H1 (cell line): ENCODE measurements around the gene TCF19. TPM values are rescaled to one million over a fixed set of nuclear protein-coding genes. Genes with fewer than 3 reads are reported as not detected.
"Not testable (repeated sequence)": the region's sequence is repeated elsewhere in the genome, so short reads cannot be mapped to it uniquely, and the experiment has no call there.

Experiments used
- CTCF ChIA-PET: fragments of 300-600 bp; sonication (Branson Sonifier 250); formaldehyde crosslinking; loops from one replicate; lab custom pipeline; 2021; ENCODE audit not compliant: partially characterized antibody; lab: Charles Lee
- POLR2A ChIA-PET: fragments of 300-600 bp; sonication (Branson Sonifier 250); formaldehyde crosslinking; loops from one replicate; lab custom pipeline; 2021; ENCODE audit warnings: inconsistent platforms; ENCODE audit not compliant: partially characterized antibody; lab: Charles Lee
- DNase-seq, 2 experiments: peaks; one replicate each; pipeline versions ENCODE4 v3.0.0 to v3.0.0-alpha.2; 2010 to 2022; ENCODE audit warnings: low spot score in 2 of 2, low read depth in 1 of 2, mixed read lengths in 1 of 2
- FAIRE-seq: peaks from 2 replicates; lab custom pipeline; 2011; peaks lifted over from hg19 to GRCh38; lab: Jason Lieb, UNC
- H2AFZ ChIP-seq: 2 replicates; pipeline ENCODE4 v1.8.1; 2012; ENCODE audit warnings: low read length, inconsistent platforms
- H2AK5ac ChIP-seq: 2 replicates; pipeline ENCODE4 v1.6.1; 2013; ENCODE audit warnings: low read depth, low read length
- H2BK120ac ChIP-seq: replicated peaks from 2 replicates; pipeline ENCODE3; 2013; ENCODE audit warnings: low read depth, low read length, inconsistent platforms
- H2BK12ac ChIP-seq: 2 replicates; pipeline ENCODE4 v1.6.1; 2013; ENCODE audit warnings: low read depth, low read length
- H2BK15ac ChIP-seq: 2 replicates; pipeline ENCODE4 v1.6.1; 2013; ENCODE audit warnings: low read length
- H2BK20ac ChIP-seq: 2 replicates; pipeline ENCODE4 v1.6.1; 2013; ENCODE audit warnings: low read length
- H2BK5ac ChIP-seq: 2 replicates; pipeline ENCODE4 v1.6.1; 2013; ENCODE audit warnings: low read depth, low read length
- H3K14ac ChIP-seq: 2 replicates; pipeline ENCODE4 v1.6.1; 2013; ENCODE audit warnings: inconsistent platforms; ENCODE audit not compliant: insufficient read length
- H3K18ac ChIP-seq: 2 replicates; pipeline ENCODE4 v1.6.1; 2013; ENCODE audit warnings: low read length; ENCODE audit errors: extremely low read depth
- H3K23ac ChIP-seq: 2 replicates; pipeline ENCODE4 v1.6.1; 2013; ENCODE audit warnings: inconsistent platforms; ENCODE audit not compliant: insufficient read length
- H3K23me2 ChIP-seq: 2 replicates; pipeline ENCODE4 v1.6.1; 2013; ENCODE audit warnings: low read depth, low read length
- H3K27ac ChIP-seq: 2 replicates; pipeline ENCODE4 v1.6.1; 2011; ENCODE audit warnings: low read depth, low read length, inconsistent platforms
- H3K27me3 ChIP-seq, 4 experiments: replicated peaks in 1 of 4; 1 replicate in 1 of 4; 2 replicates in 3 of 4; pipeline versions ENCODE4 v1.6.1 to v1.8.1; 2011 to 2013; ENCODE audit warnings: low read length in 3 of 4, mild to moderate bottlenecking in 3 of 4, inconsistent platforms in 2 of 4, mixed read lengths in 2 of 4, moderate library complexity in 1 of 4; ENCODE audit not compliant: control insufficient read depth in 3 of 4, insufficient read depth in 3 of 4; ENCODE audit errors: extremely low read depth in 1 of 4
- H3K36me3 ChIP-seq, 4 experiments: 2 replicates each; pipeline versions ENCODE4 v1.6.1 to v1.8.1; 2011 to 2013; ENCODE audit warnings: mild to moderate bottlenecking in 4 of 4, low read length in 3 of 4, moderate library complexity in 2 of 4, control low read depth in 1 of 4, inconsistent platforms in 1 of 4; ENCODE audit not compliant: insufficient read depth in 4 of 4, control insufficient read depth in 2 of 4
- H3K4ac ChIP-seq: replicated peaks from 2 replicates; pipeline ENCODE3; 2013; ENCODE audit warnings: low read length, low read depth, mixed read lengths, inconsistent platforms; ENCODE audit not compliant: insufficient read length
- H3K4me1 ChIP-seq, 4 experiments: replicated peaks in 1 of 4; 1 replicate in 1 of 4; 2 replicates in 3 of 4; pipeline versions ENCODE4 v1.6.1 to v1.8.1; 2011 to 2013; ENCODE audit warnings: low read length in 3 of 4, inconsistent platforms in 2 of 4, mixed read lengths in 1 of 4; ENCODE audit not compliant: insufficient read depth in 4 of 4, control insufficient read depth in 3 of 4
- H3K4me2 ChIP-seq, 2 experiments: 2 replicates each; pipeline versions ENCODE4 v1.6.1 to v1.8.1; 2011 to 2013; ENCODE audit warnings: low read depth in 2 of 2, low read length in 2 of 2, control low read depth in 1 of 2, inconsistent platforms in 1 of 2, mild to moderate bottlenecking in 1 of 2; ENCODE audit not compliant: insufficient read depth in 1 of 2
- H3K4me3 ChIP-seq, 4 experiments: fragments of 200-600, 300-600 bp in 1 of 4; sonication (generic), shearing (Covaris generic), sonication (Bioruptor Twin) in 1 of 4; 2 replicates each; pipeline versions ENCODE4 v1.5.1 to v1.8.1; 2011 to 2016; ENCODE audit warnings: low read length in 4 of 4, low read depth in 3 of 4, control low read depth in 2 of 4, inconsistent platforms in 2 of 4, mild to moderate bottlenecking in 2 of 4, mixed read lengths in 1 of 4, moderate library complexity in 1 of 4; ENCODE audit not compliant: insufficient read depth in 2 of 4; ENCODE audit errors: extremely low read depth in 1 of 4
- H3K56ac ChIP-seq: replicated peaks from 2 replicates; pipeline ENCODE3; 2013; ENCODE audit warnings: low read depth, mild to moderate bottlenecking, mixed read lengths, low read length, inconsistent platforms; ENCODE audit not compliant: insufficient read length
- H3K79me1 ChIP-seq: 2 replicates; pipeline ENCODE4 v1.6.1; 2013; ENCODE audit warnings: low read depth, low read length, control low read depth
- H3K79me2 ChIP-seq, 2 experiments: 2 replicates each; pipeline versions ENCODE4 v1.6.1 to v1.8.1; 2012 to 2013; ENCODE audit warnings: low read length in 2 of 2, mild to moderate bottlenecking in 2 of 2, inconsistent platforms in 1 of 2; ENCODE audit not compliant: insufficient read depth in 2 of 2, control insufficient read depth in 1 of 2
- H3K9ac ChIP-seq, 4 experiments: replicated peaks in 1 of 4; 1 replicate in 1 of 4; 2 replicates in 3 of 4; pipeline versions ENCODE4 v1.6.1 to v1.8.1; 2011 to 2013; ENCODE audit warnings: low read depth in 3 of 4, low read length in 3 of 4, control low read depth in 2 of 4, mild to moderate bottlenecking in 2 of 4, moderate library complexity in 2 of 4, inconsistent platforms in 1 of 4; ENCODE audit errors: extremely low read depth in 1 of 4
- H3K9me3 ChIP-seq, 2 experiments: 2 replicates each; pipeline versions ENCODE4 v1.6.1 to v1.8.1; 2012 to 2013; ENCODE audit warnings: mild to moderate bottlenecking in 2 of 2, moderate library complexity in 2 of 2, control low read depth in 1 of 2, inconsistent platforms in 1 of 2, low read depth in 1 of 2, low read length in 1 of 2, mixed read lengths in 1 of 2; ENCODE audit not compliant: insufficient read depth in 2 of 2
- H4K20me1 ChIP-seq, 2 experiments: replicated peaks in 1 of 2; 2 replicates each; pipeline versions ENCODE3 to v1.8.1; 2011 to 2013; ENCODE audit warnings: inconsistent platforms in 2 of 2, low read length in 2 of 2, mild to moderate bottlenecking in 1 of 2; ENCODE audit not compliant: insufficient read depth in 2 of 2, control insufficient read depth in 1 of 2
- H4K5ac ChIP-seq: 2 replicates; pipeline ENCODE4 v1.6.1; 2013; ENCODE audit warnings: low read length, low read depth, mixed read lengths, inconsistent platforms; ENCODE audit not compliant: insufficient read length
- H4K8ac ChIP-seq: 2 replicates; pipeline ENCODE4 v1.8.0; 2013; ENCODE audit warnings: mild to moderate bottlenecking, moderate library complexity, low read length, inconsistent platforms; ENCODE audit not compliant: insufficient read depth; ENCODE audit errors: extremely low read depth
- H4K91ac ChIP-seq: replicated peaks from 2 replicates; pipeline ENCODE3; 2013; ENCODE audit warnings: low read length, mixed read lengths, inconsistent platforms; ENCODE audit not compliant: insufficient read length
- WGBS, 2 experiments: shearing (Covaris generic) in 1 of 2; methylation state at CpG; one replicate each; pipeline versions ENCODE4 v1.1.6 to v1.1.7; 2013 to 2015; ENCODE audit warnings: low lambda C conversion rate in 2 of 2, mixed read lengths in 2 of 2, inconsistent platforms in 1 of 2, low coverage in 1 of 2, missing lambda C conversion rate in 1 of 2; ENCODE audit not compliant: insufficient replicate concordance in 2 of 2, insufficient coverage in 1 of 2, insufficient read length in 1 of 2; ENCODE audit errors: extremely low coverage in 1 of 2, missing lambda C conversion rate in 1 of 2; 5-methylcytosine and 5-hydroxymethylcytosine counted together
- polyA plus RNA-seq, 7 experiments: library from polyadenylated mRNA; depleted of rRNA in 3 of 7; stranded (reverse) in 5 of 7; unstranded in 2 of 7; fragments of >200 nt in 5 of 7; fragments of 200-250 nt in 2 of 7; gene quantifications; 1 replicate in 5 of 7; 2 replicates in 1 of 7; 4 replicates in 1 of 7; pipeline versions ENCODE4 v1.2.1 to v1.2.3, GENCODE V29; 2011 to 2013; ENCODE audit warnings: missing spikeins in 2 of 7, mixed read lengths in 2 of 7
- total RNA-seq: library from RNA; stranded (reverse); fragmentation: NEBNext Ultra II Directional; extraction: Animal tissue kit (Norgen Biotek cat#: 25700); gene quantifications from 2 replicates; pipeline ENCODE4 v1.2.1, GENCODE V29; 2021

The TCF19 gene
- total and polyA plus RNA-seq, 2 of the 8 experiments (the other 6 are each of a cell fraction or from before 2014, with no cell fraction given), result 7.2 to 11.0 TPM

- not testable (repeated sequence) for FAIRE-seq, H3K4me1 ChIP-seq, H4K8ac ChIP-seq, H2BK12ac ChIP-seq, H4K5ac ChIP-seq, H3K27me3 ChIP-seq, H3K36me3 ChIP-seq, H2BK120ac ChIP-seq, H3K9me3 ChIP-seq, H2BK15ac ChIP-seq, H3K4me3 ChIP-seq, H3K14ac ChIP-seq, H2AK5ac ChIP-seq, H3K27ac ChIP-seq, H3K79me1 ChIP-seq, H3K4me2 ChIP-seq, H4K20me1 ChIP-seq, H2AFZ ChIP-seq, H3K56ac ChIP-seq, H2BK20ac ChIP-seq, H3K23ac ChIP-seq, H3K23me2 ChIP-seq, H3K18ac ChIP-seq, H3K79me2 ChIP-seq, H2BK5ac ChIP-seq, H4K91ac ChIP-seq, H3K4ac ChIP-seq, H3K9ac ChIP-seq, DNase-seq
- CTCF ChIA-PET, result interaction anchor here (0.7 to 11.0 kb wide), 22 partner anchors 8 to 180 kb away, joined by 3 to 103 read pairs (median 8); partner anchors contain the start of genes PSORS1C1, PSORS1C2 and TCF19
- WGBS, 2 experiments, result 96% methylated on average over 15 of the region's 41 CpGs; no CpG with 5 or more reads in 1 of the 2 experiments
- POLR2A ChIA-PET, result interaction anchor here (1.1 to 61.6 kb wide), 2 partner anchors 13 to 48 kb away, joined by 3 to 2251 read pairs; partner anchors contain the start of genes CCHCR1, CDSN, POU5F1 and PSORS1C1
Observed at GRCh38 chr6:31195308-31195979, 37.1 kb downstream of the TCF19 start.
